Osteocyte (in vitro differentiated cells): ENCODE data around the gene SYNJ2. TPM values are rescaled to one million over a fixed set of nuclear protein-coding genes. Genes with fewer than 3 reads are reported as not detected.
"Not testable (repeated sequence)": the region's sequence is repeated elsewhere in the genome, so short reads cannot be mapped to it uniquely, and the experiment has no call there.

Source experiments
- DNase-seq: peaks from one replicate; pipeline ENCODE4 v3.0.0; 2021; ENCODE audit warnings: mixed read lengths; ENCODE audit not compliant: unreplicated experiment; ENCODE audit errors: extremely low spot score
- H3K27ac Mint-ChIP-seq: one replicate; pipeline ENCODE4 v1.8.0; 2021; ENCODE audit warnings: mild to moderate bottlenecking, mixed read lengths; ENCODE audit not compliant: unreplicated experiment
- H3K27me3 Mint-ChIP-seq: one replicate; pipeline ENCODE4 v1.8.0; 2021; ENCODE audit warnings: mixed read lengths; ENCODE audit not compliant: unreplicated experiment
- H3K36me3 Mint-ChIP-seq: one replicate; pipeline ENCODE4 v1.8.0; 2021; ENCODE audit warnings: mixed read lengths; ENCODE audit not compliant: unreplicated experiment
- H3K4me1 Mint-ChIP-seq: one replicate; pipeline ENCODE4 v1.8.0; 2021; ENCODE audit warnings: mixed read lengths; ENCODE audit not compliant: unreplicated experiment
- H3K4me3 Mint-ChIP-seq: one replicate; pipeline ENCODE4 v1.8.0; 2021; ENCODE audit warnings: mild to moderate bottlenecking, moderate library complexity, mixed read lengths; ENCODE audit not compliant: unreplicated experiment
- H3K9me3 Mint-ChIP-seq: one replicate; pipeline ENCODE4 v1.8.0; 2021; ENCODE audit warnings: mixed read lengths; ENCODE audit not compliant: unreplicated experiment
- CTCF ChIP-seq: fragments of 200-600 bp; sonication (generic); IDR thresholded peaks from 2 replicates; pipeline ENCODE4 v1.5.0; 2021; ENCODE audit warnings: antibody characterized with exemption, mild to moderate bottlenecking, moderate library complexity
- total RNA-seq: library from RNA; stranded (reverse); gene quantifications from 2 replicates; pipeline ENCODE4 v1.2.1, GENCODE V29; 2021

SYNJ2 gene
- total RNA-seq, 1 donor from 2014 or later = 94.5 TPM

GRCh38 chr6:157944983-157945931 lies 36.4 kb upstream of the SYNJ2 start:
- H3K4me3 Mint-ChIP-seq = no peak overlapping the region
- TF ChIP-seq CTCF = no peak
- peaks cover 26% of the 10 kb centered on the region for H3K9me3 Mint-ChIP-seq
- no peaks in the 10 kb centered on the region for H3K27me3 Mint-ChIP-seq
- H3K36me3 Mint-ChIP-seq = peaks cover 70% of the 10 kb centered on the region
- no peak for DNase-seq
- no peak overlapping the region for H3K27ac Mint-ChIP-seq
- H3K4me1 Mint-ChIP-seq = no peaks in the 10 kb centered on the region

GRCh38 chr6:157946053-157946617 lies 35.5 kb upstream of the SYNJ2 start:
- TF ChIP-seq CTCF = no peak
- H3K4me3 Mint-ChIP-seq = no peak overlapping the region
- H3K9me3 Mint-ChIP-seq = peaks cover 34% of the 10 kb centered on the region
- H3K4me1 Mint-ChIP-seq = no peaks in the 10 kb centered on the region
- H3K27ac Mint-ChIP-seq = no peak overlapping the region
- DNase-seq = no peak
- peaks cover 70% of the 10 kb centered on the region for H3K36me3 Mint-ChIP-seq
- H3K27me3 Mint-ChIP-seq = no peaks in the 10 kb centered on the region

- Mint-ChIP-seq H3K27me3 (no peaks in the 10 kb centered on the region), H3K4me3 (no peak overlapping the region), H3K9me3 (peaks cover 34% of the 10 kb centered on the region), H3K27ac (no peak overlapping the region), H3K36me3 (peaks cover 70% of the 10 kb centered on the region), H3K4me1 (no peaks in the 10 kb centered on the region)
- no peak for DNase-seq
- peak; percentile 44 for TF ChIP-seq CTCF
Observed at GRCh38 chr6:157946865-157947532, 34.7 kb upstream of the SYNJ2 start.

- not testable (repeated sequence) for H3K27me3 Mint-ChIP-seq, H3K27ac Mint-ChIP-seq, H3K4me3 Mint-ChIP-seq, DNase-seq, H3K4me1 Mint-ChIP-seq
- Mint-ChIP-seq H3K9me3 (peaks cover 34% of the 10 kb centered on the region), H3K36me3 (peaks cover 34% of the 10 kb centered on the region)
Observed at GRCh38 chr6:157950899-157951298, 30.8 kb upstream of the SYNJ2 start.

- Mint-ChIP-seq H3K9me3 (peaks cover 35% of the 10 kb centered on the region), H3K4me1 (no peaks in the 10 kb centered on the region), H3K27ac (no peak overlapping the region), H3K36me3 (peaks cover 25% of the 10 kb centered on the region), H3K4me3 (no peak overlapping the region), H3K27me3 (no peaks in the 10 kb centered on the region)
- no peak for TF ChIP-seq CTCF
- DNase-seq = no peak
Observed at GRCh38 chr6:157951828-157952227, 29.8 kb upstream of the SYNJ2 start.
